D721Med (cell line): ENCODE measurements around the gene CCDC3.
"Not testable (repeated sequence)": the region's sequence is repeated elsewhere in the genome, so short reads cannot be mapped to it uniquely, and the experiment has no call there.

Source experiments
- DNase-seq: peaks from one replicate; pipeline ENCODE4 v3.0.0; 2011; ENCODE audit warnings: low spot score; ENCODE audit not compliant: insufficient read length
- FAIRE-seq: peaks from 2 replicates; lab custom pipeline; 2011; peaks lifted over from hg19 to GRCh38; lab: Jason Lieb, UNC
- TF ChIP-seq, protein P1 (sequence below): IDR thresholded peaks from 2 replicates; pipeline ENCODE4 v1.5.1; 2012; ENCODE audit warnings: mild to moderate bottlenecking, control low read depth; ENCODE audit not compliant: insufficient read depth; ENCODE audit errors: missing control alignments

The CCDC3 gene

DNA sequence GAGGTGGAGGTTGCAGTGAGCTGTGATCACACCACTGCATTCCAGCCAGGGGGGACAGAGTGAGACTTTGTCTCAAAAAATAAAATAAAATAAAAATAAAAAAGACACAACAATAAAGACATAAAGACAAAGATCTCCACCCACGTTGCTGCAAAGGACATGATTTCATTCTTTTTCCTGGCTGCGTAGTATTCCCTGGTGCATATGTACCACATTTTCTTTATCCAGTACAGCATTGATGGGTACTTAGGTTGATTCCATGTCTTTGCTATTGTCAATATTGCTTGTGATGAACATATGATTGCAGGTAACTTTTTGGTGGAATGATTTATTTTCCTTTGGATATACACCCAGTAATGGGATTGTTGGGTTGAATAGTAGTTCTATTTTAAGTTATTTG, 42.0 kb upstream of the CCDC3 start:
- TF ChIP-seq, protein P1, sequence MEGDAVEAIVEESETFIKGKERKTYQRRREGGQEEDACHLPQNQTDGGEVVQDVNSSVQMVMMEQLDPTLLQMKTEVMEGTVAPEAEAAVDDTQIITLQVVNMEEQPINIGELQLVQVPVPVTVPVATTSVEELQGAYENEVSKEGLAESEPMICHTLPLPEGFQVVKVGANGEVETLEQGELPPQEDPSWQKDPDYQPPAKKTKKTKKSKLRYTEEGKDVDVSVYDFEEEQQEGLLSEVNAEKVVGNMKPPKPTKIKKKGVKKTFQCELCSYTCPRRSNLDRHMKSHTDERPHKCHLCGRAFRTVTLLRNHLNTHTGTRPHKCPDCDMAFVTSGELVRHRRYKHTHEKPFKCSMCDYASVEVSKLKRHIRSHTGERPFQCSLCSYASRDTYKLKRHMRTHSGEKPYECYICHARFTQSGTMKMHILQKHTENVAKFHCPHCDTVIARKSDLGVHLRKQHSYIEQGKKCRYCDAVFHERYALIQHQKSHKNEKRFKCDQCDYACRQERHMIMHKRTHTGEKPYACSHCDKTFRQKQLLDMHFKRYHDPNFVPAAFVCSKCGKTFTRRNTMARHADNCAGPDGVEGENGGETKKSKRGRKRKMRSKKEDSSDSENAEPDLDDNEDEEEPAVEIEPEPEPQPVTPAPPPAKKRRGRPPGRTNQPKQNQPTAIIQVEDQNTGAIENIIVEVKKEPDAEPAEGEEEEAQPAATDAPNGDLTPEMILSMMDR = no peak
- DNase-seq = no peak
- no peak for FAIRE-seq

DNA sequence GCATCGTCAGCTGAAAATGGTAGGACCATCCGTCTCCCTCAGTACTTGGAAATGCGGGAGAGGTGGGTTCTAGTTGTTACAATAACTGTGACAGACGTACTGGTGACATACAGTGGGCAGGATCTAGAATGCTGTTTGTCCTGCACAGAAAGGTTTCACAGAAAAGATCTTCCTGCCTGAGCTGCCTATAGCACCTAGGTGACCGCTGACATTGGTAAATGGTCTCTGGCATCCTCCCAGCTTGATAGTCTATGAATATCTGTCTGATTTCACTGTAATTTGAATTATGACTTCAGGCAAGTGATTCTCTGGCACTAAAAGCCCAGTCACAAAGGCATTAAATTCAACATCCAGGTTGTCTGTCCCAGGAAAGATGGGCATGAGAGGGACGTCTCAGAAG, 38.2 kb upstream of the CCDC3 start:
- FAIRE-seq (no peak), DNase-seq (no peak)
- TF ChIP-seq, protein P1 = no peak

DNA sequence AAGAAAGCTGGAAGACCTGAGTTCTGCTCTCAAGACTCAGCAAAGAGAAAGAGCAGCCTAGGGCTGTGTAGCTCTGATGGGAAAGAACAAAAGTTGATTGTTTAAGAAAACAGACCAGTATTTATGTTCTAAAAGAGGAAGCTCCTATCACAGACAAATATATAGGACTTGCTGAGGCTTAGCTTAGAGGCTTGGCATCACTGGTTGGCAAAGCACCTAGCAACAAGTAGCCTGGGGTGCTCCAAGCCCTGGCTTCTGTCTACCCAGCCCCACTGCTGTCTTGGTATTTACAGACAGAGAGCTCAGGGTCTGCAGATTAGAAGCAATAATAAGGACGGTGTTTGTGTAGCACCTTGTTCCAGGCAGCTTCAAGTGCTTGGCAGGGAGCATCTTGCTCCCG, 36.9 kb upstream of the CCDC3 start:
- TF ChIP-seq, protein P1 = no peak
- no peak for FAIRE-seq
- DNase-seq = no peak

DNA sequence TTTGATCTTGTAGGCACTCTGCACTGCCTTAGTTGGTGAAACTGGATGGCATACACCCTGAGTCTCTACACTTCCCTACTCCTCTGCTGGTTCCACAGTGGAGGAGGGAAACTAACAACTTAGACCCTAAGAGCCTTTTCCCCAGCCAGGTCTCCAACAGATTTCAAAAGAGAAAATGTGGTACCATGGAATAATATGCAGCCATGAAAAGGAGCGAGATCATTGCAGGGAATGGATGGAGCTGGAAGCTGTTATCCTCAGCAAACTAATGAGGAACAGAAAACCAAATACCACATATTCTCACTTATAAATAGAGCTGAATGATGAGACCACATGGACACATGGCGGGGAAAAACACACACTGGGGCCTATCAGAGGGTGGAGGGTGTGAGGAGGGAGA, 36.3 kb upstream of the CCDC3 start:
- no peak for DNase-seq
- TF ChIP-seq, protein P1 = no peak
- FAIRE-seq = no peak

DNA sequence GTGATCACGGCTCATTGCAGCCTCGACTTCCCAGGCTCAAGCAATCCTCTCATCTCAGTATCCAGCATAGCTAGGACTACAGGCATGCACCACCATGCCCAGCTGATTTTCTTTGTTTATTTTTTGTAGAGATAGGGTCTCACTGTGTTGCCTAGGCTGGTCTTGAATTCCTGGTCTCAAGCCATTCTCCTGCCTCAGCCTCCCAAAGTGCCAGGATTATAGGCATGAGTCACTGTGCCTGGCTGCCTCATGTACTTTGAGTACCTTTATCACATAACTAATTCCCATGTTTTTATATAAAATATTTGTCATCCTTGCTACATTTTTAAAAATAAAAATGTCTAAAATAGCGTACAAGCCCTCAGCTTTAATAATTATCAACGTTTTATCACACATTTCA, 35.3 kb upstream of the CCDC3 start:
- DNase-seq = no peak
- TF ChIP-seq, protein P1 = no peak
- no peak for FAIRE-seq

DNA sequence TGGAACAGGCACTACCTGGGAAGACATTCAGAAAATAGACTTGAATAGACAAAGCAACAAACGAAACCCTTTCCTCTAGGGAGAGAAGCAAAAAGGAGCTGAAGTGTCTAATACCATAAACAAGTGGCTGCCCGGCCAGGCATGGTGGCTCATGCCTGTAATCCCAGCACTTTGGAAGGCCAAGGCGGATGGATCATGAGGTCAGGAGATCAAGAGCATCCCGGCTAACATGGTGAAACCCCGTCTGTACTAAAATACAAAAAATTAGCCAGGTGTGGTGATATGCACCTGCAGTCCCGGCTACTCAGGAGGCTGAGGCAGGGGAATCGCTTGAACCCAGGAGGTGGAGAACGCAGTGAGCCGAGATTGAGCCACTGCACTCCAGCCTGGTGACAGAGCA, 34.2 kb upstream of the CCDC3 start:
- not testable (repeated sequence) for FAIRE-seq

DNA sequence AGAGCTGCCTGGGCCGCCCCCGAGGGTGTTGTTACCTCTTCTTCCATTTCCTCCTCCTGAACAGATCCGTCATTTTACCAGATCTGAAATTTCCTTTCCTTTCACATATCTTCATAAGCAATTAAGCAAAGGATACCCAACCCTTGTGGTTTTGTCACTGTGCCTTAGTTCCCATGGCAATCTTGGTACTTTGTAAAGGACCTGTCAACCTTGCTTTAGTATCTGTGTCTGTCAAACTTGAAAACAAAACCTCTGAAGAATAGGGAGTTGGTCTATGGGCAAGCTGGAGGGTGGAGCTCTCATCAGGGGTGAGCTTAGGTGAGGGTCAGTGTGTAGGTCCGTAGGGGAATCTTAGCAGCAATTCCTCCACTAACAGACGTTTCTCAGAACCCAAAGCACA, 25.4 kb upstream of the CCDC3 start:
- FAIRE-seq (no peak), DNase-seq (no peak)
- TF ChIP-seq, protein P1 = no peak

More for the DNA sequence above, 34.2 kb upstream of the CCDC3 start:
- not testable (repeated sequence) for DNase-seq

DNA sequence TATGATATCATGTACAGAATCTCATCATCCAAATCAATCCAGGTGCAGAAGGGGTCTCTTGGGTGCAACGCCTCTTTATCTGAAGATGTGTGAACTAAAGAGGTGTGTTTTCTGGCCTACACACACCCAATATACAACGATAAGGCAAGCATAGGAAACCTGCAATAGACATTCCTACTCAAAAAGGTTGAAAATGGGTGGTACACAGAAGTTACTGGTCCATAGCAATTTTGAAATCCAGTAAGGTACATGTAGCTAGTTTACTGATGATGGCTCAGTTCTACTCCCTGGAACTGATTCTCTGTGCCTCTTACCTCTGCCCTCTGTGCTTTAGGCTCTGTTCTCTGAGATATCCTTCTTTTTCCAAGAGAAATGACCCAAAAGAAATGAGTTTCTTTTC, 22.2 kb upstream of the CCDC3 start:
- FAIRE-seq (no peak), DNase-seq (no peak)
- TF ChIP-seq, protein P1 = no peak
